ENCODE data around the gene CCT6A.
A peak's percentile ranks its signal among the peaks of the same experiment; 100 is the strongest.

DNA sequence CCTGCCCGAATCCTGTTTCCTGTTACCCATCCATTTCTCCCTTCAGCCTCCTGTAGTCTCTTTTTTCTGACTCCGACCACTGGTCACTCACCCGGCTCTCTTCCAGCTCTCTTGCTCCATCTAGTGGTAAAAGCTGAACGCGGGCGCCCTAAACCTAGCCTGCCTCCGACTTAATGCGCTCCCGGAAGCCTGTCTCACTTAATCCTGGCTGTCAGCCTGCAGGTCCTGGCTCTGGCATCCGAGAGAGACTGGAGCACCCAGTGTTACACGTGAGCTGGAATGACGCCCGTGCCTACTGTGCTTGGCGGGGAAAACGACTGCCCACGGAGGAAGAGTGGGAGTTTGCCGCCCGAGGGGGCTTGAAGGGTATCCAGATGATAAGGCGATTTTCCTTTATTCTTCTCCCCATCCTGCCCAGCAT, 22.8 kb downstream of the CCT6A start:
- TF ChIP-seq CTCF (IDR thresholded peaks at IDR 0.05; ENCODE audit: borderline replicate concordance, extremely low read depth, low read length, poor library complexity, severe bottlenecking) = peak; percentile 79
- TF ChIP-seq EZH2 (IDR thresholded peaks at IDR 0.05; ENCODE audit: borderline replicate concordance, low read depth, low read length, severe bottlenecking) = no peak

All from DND-41 (cell line).